ENCODE data around the gene MTA1. TPM values are rescaled to one million over a fixed set of nuclear protein-coding genes. Genes with fewer than 3 reads are reported as not detected.

MTA1 gene
- total RNA-seq, 2 experiments from 2014 or later: 109 to 127 TPM

- Mint-ChIP-seq H3K4me3 (no peak overlapping the region), H3K27me3 (ENCODE audit: low read depth) (no peaks in the 10 kb centered on the region), H3K9me3 (ENCODE audit: insufficient read depth) (no peaks in the 10 kb centered on the region), H3K27ac (no peak overlapping the region), H3K36me3 (ENCODE audit: low read depth) (peaks cover 39% of the 10 kb centered on the region), H3K4me1 (ENCODE audit: low read depth) (peaks cover 15% of the 10 kb centered on the region)
- ATAC-seq: no peak
- POLR2A ChIA-PET: no interaction called here
- CTCF ChIA-PET: interaction anchor here (0.9 kb wide), 1 partner anchor 59 kb away, joined by 3 read pairs; no protein-coding TSS in a partner anchor
- DNase-seq: no peak
These were observed 10.4 kb downstream of the MTA1 start for GRCh38 chr14:105430042-105430441.

GRCh38 chr14:105430565-105430964, 10.9 kb downstream of the MTA1 start:
- POLR2A ChIA-PET: no interaction called here
- Mint-ChIP-seq H3K4me3 (no peak overlapping the region), H3K27ac (no peak overlapping the region), H3K4me1 (ENCODE audit: low read depth) (peaks cover 15% of the 10 kb centered on the region), H3K27me3 (ENCODE audit: low read depth) (no peaks in the 10 kb centered on the region), H3K9me3 (ENCODE audit: insufficient read depth) (no peaks in the 10 kb centered on the region), H3K36me3 (ENCODE audit: low read depth) (peaks cover 37% of the 10 kb centered on the region)
- no peak for ATAC-seq
- CTCF ChIA-PET: interaction anchor here (0.9 kb wide), 1 partner anchor 60 kb away, joined by 3 read pairs; no protein-coding TSS in a partner anchor
- DNase-seq: no peak

- H3K9me3 Mint-ChIP-seq (ENCODE audit: insufficient read depth): no peaks in the 10 kb centered on the region
- DNase-seq (no peak), ATAC-seq (no peak)
- ChIA-PET CTCF (no interaction called here), POLR2A (no interaction called here)
- peaks cover 15% of the 10 kb centered on the region for H3K4me1 Mint-ChIP-seq (ENCODE audit: low read depth)
- H3K27me3 Mint-ChIP-seq (ENCODE audit: low read depth): no peaks in the 10 kb centered on the region
- no peak overlapping the region for H3K4me3 Mint-ChIP-seq
- peaks cover 34% of the 10 kb centered on the region for H3K36me3 Mint-ChIP-seq (ENCODE audit: low read depth)
- H3K27ac Mint-ChIP-seq: no peak overlapping the region
These were observed 11.6 kb downstream of the MTA1 start for GRCh38 chr14:105431256-105431655.

GRCh38 chr14:105432657-105433056, 13.0 kb downstream of the MTA1 start:
- Mint-ChIP-seq H3K27me3 (ENCODE audit: low read depth) (no peaks in the 10 kb centered on the region), H3K36me3 (ENCODE audit: low read depth) (peaks cover 21% of the 10 kb centered on the region), H3K9me3 (ENCODE audit: insufficient read depth) (no peaks in the 10 kb centered on the region), H3K4me3 (no peak overlapping the region), H3K4me1 (ENCODE audit: low read depth) (peaks cover 6% of the 10 kb centered on the region), H3K27ac (no peak overlapping the region)
- ChIA-PET POLR2A (interaction anchor here (0.8 kb wide), 1 partner anchor 21 kb away, joined by 4 read pairs; no protein-coding TSS in a partner anchor), CTCF (no interaction called here)
- ATAC-seq (no peak), DNase-seq (no peak)

GRCh38 chr14:105433161-105433605, 13.6 kb downstream of the MTA1 start:
- H3K4me1 Mint-ChIP-seq (ENCODE audit: low read depth): peaks cover 2% of the 10 kb centered on the region
- DNase-seq: no peak
- no peak for ATAC-seq
- H3K36me3 Mint-ChIP-seq (ENCODE audit: low read depth): peaks cover 18% of the 10 kb centered on the region
- no peak overlapping the region for H3K4me3 Mint-ChIP-seq
- H3K27ac Mint-ChIP-seq: no peak overlapping the region
- CTCF ChIA-PET: interaction anchor here (1.3 kb wide), 1 partner anchor 48 kb away, joined by 5 read pairs; no protein-coding TSS in a partner anchor
- POLR2A ChIA-PET: interaction anchor here (0.9 kb wide), 1 partner anchor 12 kb away, joined by 3 read pairs; no protein-coding TSS in a partner anchor
- H3K27me3 Mint-ChIP-seq (ENCODE audit: low read depth): no peaks in the 10 kb centered on the region
- no peaks in the 10 kb centered on the region for H3K9me3 Mint-ChIP-seq (ENCODE audit: insufficient read depth)

- POLR2A ChIA-PET: no interaction called here
- no peak for DNase-seq
- Mint-ChIP-seq H3K4me3 (no peak overlapping the region), H3K36me3 (ENCODE audit: low read depth) (peaks cover 2% of the 10 kb centered on the region), H3K4me1 (ENCODE audit: low read depth) (no peaks in the 10 kb centered on the region), H3K27me3 (ENCODE audit: low read depth) (no peaks in the 10 kb centered on the region), H3K9me3 (ENCODE audit: insufficient read depth) (no peaks in the 10 kb centered on the region), H3K27ac (no peak overlapping the region)
- ATAC-seq: no peak
- CTCF ChIA-PET: interaction anchor here (1.0 to 1.4 kb wide), 2 partner anchors 35 to 64 kb away, joined by 3 read pairs; no protein-coding TSS in a partner anchor
These were observed 16.8 kb downstream of the MTA1 start for GRCh38 chr14:105436402-105436801.

GRCh38 chr14:105436891-105437722, 17.5 kb downstream of the MTA1 start:
- no peak for ATAC-seq
- Mint-ChIP-seq H3K27me3 (ENCODE audit: low read depth) (no peaks in the 10 kb centered on the region), H3K36me3 (ENCODE audit: low read depth) (peaks cover 5% of the 10 kb centered on the region), H3K4me1 (ENCODE audit: low read depth) (no peaks in the 10 kb centered on the region), H3K9me3 (ENCODE audit: insufficient read depth) (no peaks in the 10 kb centered on the region), H3K27ac (no peak overlapping the region), H3K4me3 (no peak overlapping the region)
- DNase-seq: no peak
- ChIA-PET POLR2A (no interaction called here), CTCF (interaction anchor here (1.0 kb wide), 1 partner anchor 34 kb away, joined by 3 read pairs; no protein-coding TSS in a partner anchor)

- ChIA-PET POLR2A (interaction anchor here (0.7 to 0.8 kb wide), 2 partner anchors 10 to 15 kb away, joined by 3 read pairs; no protein-coding TSS in a partner anchor), CTCF (no interaction called here)
- H3K27ac Mint-ChIP-seq: no peak overlapping the region
- H3K4me1 Mint-ChIP-seq (ENCODE audit: low read depth): no peaks in the 10 kb centered on the region
- DNase-seq: no peak
- H3K4me3 Mint-ChIP-seq: no peak overlapping the region
- H3K27me3 Mint-ChIP-seq (ENCODE audit: low read depth): no peaks in the 10 kb centered on the region
- ATAC-seq: no peak
- H3K36me3 Mint-ChIP-seq (ENCODE audit: low read depth): peaks cover 9% of the 10 kb centered on the region
- no peaks in the 10 kb centered on the region for H3K9me3 Mint-ChIP-seq (ENCODE audit: insufficient read depth)
These were observed 18.3 kb downstream of the MTA1 start for GRCh38 chr14:105437723-105438500.

- no peak overlapping the region for H3K27ac Mint-ChIP-seq
- no peaks in the 10 kb centered on the region for H3K27me3 Mint-ChIP-seq (ENCODE audit: low read depth)
- no peak for DNase-seq
- H3K36me3 Mint-ChIP-seq (ENCODE audit: low read depth): peaks cover 14% of the 10 kb centered on the region
- H3K9me3 Mint-ChIP-seq (ENCODE audit: insufficient read depth): no peaks in the 10 kb centered on the region
- CTCF ChIA-PET: no interaction called here
- POLR2A ChIA-PET: interaction anchor here (0.8 kb wide), 1 partner anchor 9 kb away, joined by 3 read pairs; no protein-coding TSS in a partner anchor
- no peak for ATAC-seq
- H3K4me3 Mint-ChIP-seq: no peak overlapping the region
- no peaks in the 10 kb centered on the region for H3K4me1 Mint-ChIP-seq (ENCODE audit: low read depth)
These were observed 19.6 kb downstream of the MTA1 start for GRCh38 chr14:105439179-105439578.

GRCh38 chr14:105439710-105440553, 20.3 kb downstream of the MTA1 start:
- peaks cover 14% of the 10 kb centered on the region for H3K36me3 Mint-ChIP-seq (ENCODE audit: low read depth)
- no peaks in the 10 kb centered on the region for H3K9me3 Mint-ChIP-seq (ENCODE audit: insufficient read depth)
- H3K4me1 Mint-ChIP-seq (ENCODE audit: low read depth): no peaks in the 10 kb centered on the region
- no peaks in the 10 kb centered on the region for H3K27me3 Mint-ChIP-seq (ENCODE audit: low read depth)
- H3K4me3 Mint-ChIP-seq: no peak overlapping the region
- ChIA-PET CTCF (no interaction called here), POLR2A (no interaction called here)
- H3K27ac Mint-ChIP-seq: no peak overlapping the region
- DNase-seq (no peak), ATAC-seq (no peak)

- Mint-ChIP-seq H3K4me1 (ENCODE audit: low read depth) (no peaks in the 10 kb centered on the region), H3K36me3 (ENCODE audit: low read depth) (peaks cover 14% of the 10 kb centered on the region), H3K27me3 (ENCODE audit: low read depth) (no peaks in the 10 kb centered on the region), H3K9me3 (ENCODE audit: insufficient read depth) (no peaks in the 10 kb centered on the region), H3K27ac (no peak overlapping the region), H3K4me3 (no peak overlapping the region)
- no peak for DNase-seq
- CTCF ChIA-PET: no interaction called here
- POLR2A ChIA-PET: no interaction called here
- no peak for ATAC-seq
These were observed 20.9 kb downstream of the MTA1 start for GRCh38 chr14:105440554-105440900.
